ENCODE measurements around the gene CHRNA4. TPM values are rescaled to one million over a fixed set of nuclear protein-coding genes. Genes with fewer than 3 reads are reported as not detected.

The CHRNA4 gene
- total RNA-seq, 2 experiments from 2014 or later = not detected

Other genes starting within 250 kb of the CHRNA4 start
- 10 to 100 TPM; 32.2 to 32.6 TPM for gene YTHDF1, start 145.2 kb downstream of the CHRNA4 start, total RNA-seq
- under 1 TPM in 1 of 2 experiments, not detected in 1; 0.14 TPM for gene BIRC7, start 125.4 kb downstream of the CHRNA4 start, total RNA-seq
- gene NKAIN4, start 106.9 kb downstream of the CHRNA4 start, total RNA-seq = not detected
- 10 to 100 TPM; 73.4 to 77.6 TPM for gene ARFGAP1, start 88.5 kb downstream of the CHRNA4 start, total RNA-seq
- under 1 TPM; 0.04 to 0.09 TPM for gene COL20A1, start 68.2 kb downstream of the CHRNA4 start, total RNA-seq
- not detected for gene KCNQ2, start 111.3 kb upstream of the CHRNA4 start, total RNA-seq
- gene EEF1A2, start 137.7 kb upstream of the CHRNA4 start, total RNA-seq = under 1 TPM; 0.69 to 0.81 TPM
- 100 to 1,000 TPM; 119 to 133 TPM for gene PPDPF, start 159.4 kb upstream of the CHRNA4 start, total RNA-seq
- gene PTK6, start 176.0 kb upstream of the CHRNA4 start, total RNA-seq = under 1 TPM; 0.25 to 0.48 TPM
- gene SRMS, start 186.4 kb upstream of the CHRNA4 start, total RNA-seq = not detected
- gene FNDC11, start 192.8 kb upstream of the CHRNA4 start, total RNA-seq = under 1 TPM; 0.18 to 0.27 TPM
- 10 to 100 TPM; 16.1 to 18.7 TPM for gene HELZ2, start 212.9 kb upstream of the CHRNA4 start, total RNA-seq